GM21367 (cell line): ENCODE measurements around the gene IL17B.

ENCODE experiments used
- ATAC-seq: cut with Tn5 transposase; IDR thresholded peaks from one replicate; pipeline ENCODE4 v1.9.1; 2021; ENCODE audit not compliant: unreplicated experiment

Gene IL17B, protein sequence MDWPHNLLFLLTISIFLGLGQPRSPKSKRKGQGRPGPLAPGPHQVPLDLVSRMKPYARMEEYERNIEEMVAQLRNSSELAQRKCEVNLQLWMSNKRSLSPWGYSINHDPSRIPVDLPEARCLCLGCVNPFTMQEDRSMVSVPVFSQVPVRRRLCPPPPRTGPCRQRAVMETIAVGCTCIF

DNA sequence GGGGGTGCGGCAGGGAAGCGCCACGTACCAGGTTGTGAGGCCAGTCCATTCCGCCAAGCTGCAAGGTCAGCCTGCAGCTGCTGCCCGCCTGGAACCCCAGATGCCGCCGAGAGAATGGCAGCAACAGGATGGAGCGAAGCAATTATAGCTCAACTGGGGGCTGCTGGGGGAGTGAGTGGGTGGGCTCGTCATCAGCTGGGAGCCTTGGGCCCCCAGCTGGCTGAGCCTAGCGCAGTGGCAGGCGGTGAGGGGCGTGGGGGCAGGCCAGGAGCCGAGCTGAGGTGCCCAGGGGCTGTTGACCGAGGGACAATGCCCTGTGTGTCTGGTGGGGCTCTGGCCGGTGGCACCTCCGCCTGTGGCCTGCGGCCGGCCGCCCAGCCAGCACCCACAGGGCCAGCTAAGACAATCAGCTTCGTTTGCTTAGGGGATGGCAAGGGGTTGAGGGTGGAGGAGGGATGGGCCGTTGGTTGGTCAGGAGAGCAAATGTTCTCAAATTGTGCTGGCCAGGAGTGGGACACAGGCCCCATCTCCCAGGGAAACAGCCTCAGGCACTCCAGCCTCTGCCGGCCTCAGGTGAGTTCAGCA is at the start of gene IL17B:
TSS of gene IL17B (minus strand) at position 116 of the 585 bp plus-strand sequence. CDS start at position 49, 67 bp downstream.
- no peak for ATAC-seq

DNA sequence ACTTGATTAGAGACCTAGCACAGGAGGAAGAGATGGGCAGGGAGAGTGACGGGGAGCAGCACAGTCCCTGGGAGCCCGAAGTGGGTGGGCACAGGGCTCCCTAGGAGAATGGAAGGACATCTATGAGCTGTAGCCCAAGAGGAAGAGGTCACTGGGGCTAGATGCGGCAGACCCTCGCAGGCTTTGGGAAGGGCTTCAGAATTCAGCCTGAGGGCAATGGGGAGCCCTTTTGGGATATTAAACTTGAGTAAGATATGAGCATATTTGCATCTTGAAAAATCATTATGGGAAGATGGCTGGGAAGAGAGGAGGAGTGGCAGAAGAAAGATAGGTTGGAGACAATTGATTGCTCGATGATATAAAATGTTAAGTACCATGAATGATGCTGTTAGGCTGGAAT is 48.9 kb upstream of the IL17B start:
- ATAC-seq: no peak

DNA sequence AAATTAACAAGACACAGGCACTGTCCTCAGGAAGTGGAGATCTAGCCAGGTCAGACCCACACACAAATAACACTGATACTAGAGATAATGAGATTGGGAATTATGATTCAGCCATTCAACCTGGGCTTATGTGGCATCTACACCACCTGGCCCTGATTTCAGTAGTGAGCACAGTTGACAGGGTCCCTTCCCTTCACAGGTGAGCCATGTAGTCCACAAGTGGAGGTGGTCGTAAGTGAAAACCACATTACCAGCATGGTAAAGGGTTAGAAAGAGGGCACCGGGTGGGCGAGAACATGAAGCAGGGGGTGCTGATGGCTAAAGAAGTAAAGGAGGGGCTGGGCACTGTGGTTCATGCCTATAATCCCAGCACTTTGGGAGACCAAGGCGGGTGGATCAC is 48.3 kb upstream of the IL17B start:
- ATAC-seq: no peak

DNA sequence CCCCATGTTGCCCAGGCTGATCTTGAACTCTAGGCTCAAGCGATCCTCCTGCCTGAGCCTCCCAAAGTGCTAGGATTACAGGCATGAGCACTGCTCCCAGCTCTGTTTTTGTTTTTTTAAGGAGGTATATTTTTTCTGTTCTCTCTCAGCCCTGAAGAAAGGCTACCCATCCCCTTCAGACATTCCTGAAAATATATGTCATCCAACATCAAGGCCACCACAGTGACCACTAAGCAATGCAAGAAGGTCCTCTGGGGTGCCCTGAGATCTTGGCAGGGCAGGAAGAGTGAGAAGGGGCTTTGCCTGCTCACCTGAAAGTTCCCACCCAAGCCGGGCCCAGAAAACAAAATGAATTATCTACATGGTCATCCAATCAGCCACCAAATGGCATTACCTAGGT is 47.8 kb upstream of the IL17B start:
- ATAC-seq: no peak

DNA sequence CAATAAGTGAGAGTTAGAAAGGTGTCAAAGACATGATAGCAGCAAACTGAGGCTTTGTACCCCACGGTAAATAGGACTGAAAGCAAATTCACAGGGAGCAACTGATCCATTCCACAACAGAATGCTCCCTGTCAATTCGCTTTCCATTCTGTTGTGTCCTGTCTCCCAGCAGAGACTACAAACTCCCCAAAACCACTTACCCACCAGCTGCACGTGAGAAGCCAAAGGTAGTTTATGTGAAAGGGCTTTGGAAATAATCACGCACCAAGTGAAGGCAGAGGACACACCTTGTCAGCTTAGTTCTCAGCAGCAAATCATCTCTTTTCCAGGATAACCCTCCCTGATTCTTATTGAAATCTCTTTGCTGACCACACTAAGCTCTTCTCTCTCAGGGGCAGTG is 46.6 kb upstream of the IL17B start:
- no peak for ATAC-seq

- ATAC-seq: no peak
Measured at GRCh38 chr5:149424371-149425315, 45.6 kb upstream of the IL17B start.

- no peak for ATAC-seq
Measured at GRCh38 chr5:149423794-149424268, 44.7 kb upstream of the IL17B start.

GRCh38 chr5:149423049-149423793 is 44.1 kb upstream of the IL17B start:
- ATAC-seq: no peak

DNA sequence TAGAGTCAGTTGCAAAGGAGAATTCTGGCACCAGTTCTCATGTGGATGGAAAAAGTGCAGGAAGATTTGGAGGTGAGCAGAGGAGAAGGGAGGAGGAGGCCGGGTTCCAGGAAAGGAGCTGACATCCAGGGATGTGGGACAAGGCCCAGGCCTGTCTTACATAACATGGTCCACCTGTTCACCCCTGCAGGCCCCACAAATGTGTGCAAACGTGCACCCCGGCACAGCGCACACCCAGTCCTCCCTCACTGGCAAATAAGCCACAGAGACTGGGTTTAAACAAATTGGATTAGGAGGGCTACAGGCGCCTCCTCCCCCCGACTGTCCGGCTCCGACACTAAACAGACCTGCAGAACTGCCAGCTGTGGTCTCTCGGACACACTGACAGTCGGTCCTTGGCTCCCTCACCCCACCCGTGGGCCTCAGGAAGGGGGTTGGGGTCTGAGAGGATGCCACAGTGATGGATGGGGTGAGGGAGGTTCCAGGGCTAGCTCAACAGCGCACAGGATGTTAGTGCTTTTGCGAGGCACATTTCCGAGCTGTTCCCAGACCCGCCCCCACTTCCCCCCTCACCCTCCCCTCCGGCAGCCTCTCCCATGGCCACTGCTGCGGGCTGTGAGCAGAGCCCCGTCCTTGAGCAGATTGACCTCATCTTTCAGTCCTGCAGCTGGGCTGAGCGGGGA is 43.4 kb upstream of the IL17B start:
- no peak for ATAC-seq

DNA sequence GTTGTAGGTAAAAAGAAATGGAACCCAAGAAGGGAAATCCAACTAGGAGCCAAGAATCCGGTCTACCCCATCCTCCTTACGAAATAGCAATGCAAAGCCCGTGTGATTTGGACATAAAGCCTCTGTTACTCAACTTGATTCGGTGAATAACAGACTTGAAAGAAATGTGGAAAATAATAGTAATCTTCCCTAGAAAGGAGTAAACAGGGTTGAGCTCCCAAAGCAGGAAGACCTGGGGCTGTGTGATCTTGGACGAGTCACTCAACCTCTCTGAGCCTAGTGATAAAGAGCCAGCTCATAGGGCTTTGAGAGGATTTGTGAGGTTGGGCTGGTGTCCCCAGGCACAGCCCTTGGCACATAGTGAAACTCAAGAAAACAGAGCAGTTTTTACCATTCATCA is 42.7 kb upstream of the IL17B start:
- no peak for ATAC-seq

DNA sequence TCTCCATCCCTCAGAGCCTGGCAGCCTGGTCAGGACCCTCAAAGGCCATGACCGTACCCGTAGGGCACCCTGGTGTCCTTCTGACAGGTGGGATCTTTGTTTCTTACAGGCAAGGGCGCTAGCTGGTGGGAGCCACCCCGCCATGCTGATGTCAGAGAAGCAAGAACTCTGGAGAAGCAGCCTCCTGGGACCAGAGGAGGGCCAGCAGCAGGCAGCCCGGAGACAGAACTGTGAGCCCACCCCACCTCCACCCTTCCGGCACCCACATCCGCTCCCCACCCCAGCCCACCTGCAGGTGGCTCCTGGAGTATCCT is 42.2 kb upstream of the IL17B start:
- no peak for ATAC-seq

GRCh38 chr5:149420545-149421371 is 41.7 kb upstream of the IL17B start:
- no peak for ATAC-seq

DNA sequence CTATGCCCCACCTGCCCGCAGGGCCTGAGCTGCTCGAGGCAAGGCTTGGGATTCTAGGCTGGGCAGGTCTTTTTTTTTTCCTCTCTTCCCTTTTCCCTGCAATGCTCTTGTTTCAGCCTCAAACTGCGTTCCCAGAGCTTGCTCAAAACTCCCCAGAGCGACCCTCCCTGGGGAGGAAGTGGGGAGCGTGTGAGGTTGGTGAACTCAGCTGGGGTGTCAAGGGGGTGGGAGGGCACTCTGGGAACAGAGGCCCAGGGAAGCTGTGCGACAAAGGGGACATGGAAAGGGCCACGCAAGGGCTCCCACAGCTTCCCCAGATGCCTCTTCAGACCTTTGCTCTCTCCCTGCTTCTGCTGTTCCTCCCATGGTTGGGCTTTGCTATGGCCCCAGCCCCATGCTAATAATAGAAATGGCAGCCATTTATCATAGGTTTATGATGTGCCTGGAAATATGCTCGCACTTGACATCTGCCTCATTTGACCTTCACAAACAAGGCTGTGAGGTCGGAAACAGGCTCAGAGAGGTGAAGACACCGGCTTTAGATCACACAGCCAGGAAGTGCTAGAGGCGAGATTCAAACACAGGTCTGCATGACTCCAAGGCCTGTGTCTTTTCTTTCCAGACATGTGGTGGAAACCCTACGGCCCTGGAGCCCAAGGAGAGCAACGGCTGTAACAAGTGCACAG is 40.9 kb upstream of the IL17B start:
- no peak for ATAC-seq

- no peak for ATAC-seq
Measured at GRCh38 chr5:149419532-149419858, 40.4 kb upstream of the IL17B start.

GRCh38 chr5:149418910-149419531 is 39.9 kb upstream of the IL17B start:
- no peak for ATAC-seq

DNA sequence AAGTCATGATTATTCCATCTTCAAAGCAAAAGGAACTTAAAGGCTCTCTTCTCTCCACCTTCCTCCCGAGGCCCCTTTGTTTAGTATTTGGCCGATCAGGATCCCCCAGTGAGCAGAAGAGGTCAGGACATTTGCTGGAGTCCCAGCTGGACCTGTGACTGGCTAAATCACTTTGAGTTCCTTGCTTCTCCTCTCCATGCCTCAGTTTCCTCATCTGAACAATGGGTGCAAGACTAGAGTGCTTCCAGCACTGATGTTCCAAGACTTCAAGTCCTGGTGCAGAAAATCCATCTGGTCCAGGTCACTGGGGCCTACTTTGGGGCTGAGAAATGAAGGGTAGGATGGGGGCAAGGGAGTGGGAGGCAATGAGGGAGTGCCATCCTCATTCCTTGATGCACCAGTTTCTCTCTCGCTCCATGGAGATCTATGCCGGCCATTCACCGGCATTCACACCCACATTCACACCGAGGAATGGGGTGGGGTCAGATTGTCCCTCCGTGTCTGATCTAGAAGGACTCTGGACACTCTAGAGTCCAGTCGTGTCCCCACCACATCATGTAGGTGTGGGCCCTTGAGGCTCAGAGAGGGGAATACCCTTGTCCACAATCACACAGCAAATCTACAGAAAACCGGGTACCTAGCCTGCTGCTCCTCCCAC is 38.7 kb upstream of the IL17B start:
- ATAC-seq: no peak

GRCh38 chr5:149416987-149417710 is 38.1 kb upstream of the IL17B start:
- ATAC-seq: no peak
